GM12878 (cell line): ENCODE measurements around the gene NSUN2. TPM values are rescaled to one million over a fixed set of nuclear protein-coding genes. Genes with fewer than 3 reads are reported as not detected.

Source experiments
- ATAC-seq: fragments of 200-7000 bp; cut with Tn5 transposase; 3 replicates; pipeline ENCODE4 v1.9.1; 2020; ENCODE audit warnings: mild to moderate bottlenecking, moderate library complexity
- BruUV-seq: library from RNA; stranded (reverse); fragments of 400-500 nt; replicated peaks from 2 replicates; lab custom pipeline; 2021; lab: Mats Ljungman, UMichigan
- CTCF ChIA-PET: fragments of 300-600 bp; sonication (Branson Sonifier 250); formaldehyde crosslinking; extraction: SDS; loops from one replicate; lab custom pipeline; 2021; ENCODE audit warnings: inconsistent platforms; lab: Yijun Ruan, JAX
- POLR2A ChIA-PET: fragments of 350-600 bp; formaldehyde crosslinking; extraction: SDS; loops from one replicate; lab custom pipeline; 2021; ENCODE audit warnings: inconsistent platforms; lab: Charles Lee
- RAD21 ChIA-PET: fragments of 300-600 bp; sonication (Branson Sonifier 250); formaldehyde crosslinking; loops from one replicate; lab custom pipeline; 2023; ENCODE audit warnings: antibody characterized with exemption; ENCODE audit not compliant: unreplicated experiment; lab: Charles Lee
- SMC1A ChIA-PET: fragments of 300-600 bp; sonication (Branson Sonifier 250); formaldehyde crosslinking; loops from one replicate; lab custom pipeline; 2023; ENCODE audit not compliant: unreplicated experiment, uncharacterized antibody; lab: Charles Lee
- DNase-seq: peaks from one replicate; pipeline ENCODE4 v3.0.0-alpha.2; 2011; ENCODE audit warnings: low read depth, low spot score
- FAIRE-seq: peaks from 3 replicates; lab custom pipeline; 2011; peaks lifted over from hg19 to GRCh38; lab: Jason Lieb, UNC
- H2AFZ ChIP-seq: 2 replicates; pipeline ENCODE4 v1.6.0; 2011; ENCODE audit warnings: low read depth, low read length, control low read depth; ENCODE audit not compliant: control insufficient read depth
- H3K27ac ChIP-seq: 2 replicates; pipeline ENCODE4 v1.5.1; 2011; ENCODE audit warnings: control low read depth; ENCODE audit not compliant: control insufficient read depth, insufficient read depth
- H3K27me3 ChIP-seq, 2 experiments: replicated peaks in 1 of 2; 2 replicates each; pipeline versions ENCODE4 v1.6.0 to v1.6.1; 2011; ENCODE audit warnings: low read length in 1 of 2; ENCODE audit not compliant: control insufficient read depth in 2 of 2, insufficient read depth in 2 of 2
- H3K36me3 ChIP-seq, 2 experiments: 2 replicates each; pipeline ENCODE4 v1.5.1; 2011; ENCODE audit warnings: low read length in 1 of 2; ENCODE audit not compliant: control insufficient read depth in 2 of 2, insufficient read depth in 2 of 2
- H3K4me1 ChIP-seq: 2 replicates; pipeline ENCODE4 v1.6.1; 2011; ENCODE audit warnings: mild to moderate bottlenecking, low read length, moderate library complexity, mixed read lengths; ENCODE audit not compliant: control insufficient read depth, insufficient read depth
- H3K4me2 ChIP-seq: 2 replicates; pipeline ENCODE4 v1.6.0; 2011; ENCODE audit warnings: control low read depth; ENCODE audit not compliant: control insufficient read depth, insufficient read depth
- H3K4me3 ChIP-seq: fragments of 200-600 bp; sonication (generic); 2 replicates; pipeline ENCODE4 v1.5.1; 2016
- H3K79me2 ChIP-seq: 2 replicates; pipeline ENCODE4 v1.6.0; 2011; ENCODE audit warnings: low read length; ENCODE audit not compliant: control insufficient read depth, insufficient read depth
- H3K9ac ChIP-seq: 2 replicates; pipeline ENCODE4 v1.8.0; 2011; ENCODE audit warnings: low read length, control low read depth, mixed read lengths; ENCODE audit not compliant: control insufficient read depth, insufficient read depth
- H3K9me3 ChIP-seq: replicated peaks from 3 replicates; pipeline ENCODE4 v1.5.1; 2011; ENCODE audit warnings: mild to moderate bottlenecking, low read length; ENCODE audit not compliant: control insufficient read depth, insufficient read depth
- H4K20me1 ChIP-seq: 2 replicates; pipeline ENCODE4 v1.6.0; 2011; ENCODE audit not compliant: control insufficient read depth, insufficient read depth
- CREB1 ChIP-seq: IDR thresholded peaks from 2 replicates; pipeline ENCODE4 v1.6.1; 2012; ENCODE audit warnings: low read depth, mild to moderate bottlenecking, inconsistent platforms
- EZH2 ChIP-seq: IDR thresholded peaks from 2 replicates; pipeline ENCODE4 v1.6.1; 2012; ENCODE audit warnings: low read depth, mild to moderate bottlenecking, control low read depth, inconsistent platforms, low read length, borderline replicate concordance; ENCODE audit not compliant: control insufficient read depth
- IRF4 ChIP-seq: IDR thresholded peaks from 2 replicates; pipeline ENCODE4 v1.6.1; 2011; ENCODE audit warnings: low read depth, low read length
- PML ChIP-seq: IDR thresholded peaks from 2 replicates; pipeline ENCODE4 v1.6.1; 2012; ENCODE audit warnings: low read length, inconsistent platforms
- POLR2AphosphoS2 ChIP-seq: IDR thresholded peaks from 2 replicates; pipeline ENCODE4 v1.6.1; 2011; ENCODE audit warnings: low read depth, mild to moderate bottlenecking, low read length, improper control_type of control experiment, moderate library complexity
- RBBP5 ChIP-seq: fragments of 200-600 bp; sonication (generic); conservative IDR thresholded peaks from 2 replicates; pipeline ENCODE4 v1.6.1; 2016
- RUNX3 ChIP-seq: IDR thresholded peaks from 2 replicates; pipeline ENCODE4 v1.6.1; 2012; ENCODE audit warnings: low read length, inconsistent platforms
- USF2 ChIP-seq: IDR thresholded peaks from 2 replicates; pipeline ENCODE4 v1.6.1; 2011; ENCODE audit warnings: low read depth, low read length, improper control_type of control experiment, borderline replicate concordance
- ZNF384 ChIP-seq: IDR thresholded peaks from 2 replicates; pipeline ENCODE4 v1.6.1; 2012; ENCODE audit warnings: low read depth, mild to moderate bottlenecking, low read length, improper control_type of control experiment, borderline replicate concordance
- ZZZ3 ChIP-seq: IDR thresholded peaks from 2 replicates; pipeline ENCODE4 v1.6.1; 2011; ENCODE audit warnings: low read depth; ENCODE audit not compliant: control insufficient read depth, insufficient read length
- WGBS: methylation state at CpG from one replicate; pipeline ENCODE4 v1.1.6; 2016; ENCODE audit warnings: low lambda C conversion rate; ENCODE audit not compliant: insufficient replicate concordance, insufficient coverage; ENCODE audit errors: missing lambda C conversion rate; 5-methylcytosine and 5-hydroxymethylcytosine counted together
- in situ Hi-C: fragments of 300-500 bp; cut with MboI; formaldehyde crosslinking; loops from 9 replicates; pipeline ENCODE4 v1.14.3; 2018; ENCODE audit warnings: mixed read lengths
- intact Hi-C: fragments of 100-400 bp; cut with micrococcal nuclease; formaldehyde crosslinking; loops from one replicate; pipeline ENCODE4 v1.14.2; 2022; ENCODE audit not compliant: unreplicated experiment
- polyA plus RNA-seq, 11 experiments: library from polyadenylated mRNA; depleted of rRNA in 4 of 11; unstranded in 6 of 11; stranded (reverse) in 5 of 11; fragments of >200 nt; fragmentation: Nextera tagmentation in 4 of 11; fragmentation: Illumina TruSeq in 1 of 11; extraction: Ambion mirVana in 4 of 11; extraction: Trizol in 1 of 11; gene quantifications; 1 replicate in 1 of 11; 2 replicates in 10 of 11; pipeline versions ENCODE4 v1.2.1 to v1.2.3, GENCODE V29; 2011 to 2016; ENCODE audit warnings: inconsistent platforms in 2 of 11, missing spikeins in 2 of 11, low read depth in 1 of 11
- total RNA-seq, 4 experiments: library from RNA; depleted of rRNA in 3 of 4; stranded (reverse); fragments of >200 nt in 3 of 4; fragmentation: Illumina TruSeq in 1 of 4; extraction: Trizol in 1 of 4; gene quantifications; 2 replicates each; pipeline versions ENCODE4 v1.2.1 to v1.2.3, GENCODE V29; 2013 to 2021
- TF ChIP-seq, protein P1 (sequence below): fragments of 450-650 bp; formaldehyde crosslinking; IDR thresholded peaks from 2 replicates; pipeline ENCODE4 v1.5.0; 2022; ENCODE audit warnings: mild to moderate bottlenecking, missing genetic modification characterization
- TF ChIP-seq, protein P2 (sequence below): fragments of 450-650 bp; IDR thresholded peaks from 2 replicates; pipeline ENCODE4 v1.6.1; 2014; ENCODE audit warnings: mild to moderate bottlenecking

NSUN2 gene
- total and polyA plus RNA-seq, 10 of the 15 experiments (the other 5 are each of a cell fraction or from before 2014, with no cell fraction given) = 8.0 to 112 (median 91.1) TPM

GRCh38 chr5:6581090-6581489 lies 51.8 kb downstream of the NSUN2 start:
- no peak for FAIRE-seq
- POLR2A ChIA-PET = interaction anchor here (0.5 kb wide), 1 partner anchor 1138 kb away, joined by 4 read pairs; no protein-coding TSS in a partner anchor

DNA sequence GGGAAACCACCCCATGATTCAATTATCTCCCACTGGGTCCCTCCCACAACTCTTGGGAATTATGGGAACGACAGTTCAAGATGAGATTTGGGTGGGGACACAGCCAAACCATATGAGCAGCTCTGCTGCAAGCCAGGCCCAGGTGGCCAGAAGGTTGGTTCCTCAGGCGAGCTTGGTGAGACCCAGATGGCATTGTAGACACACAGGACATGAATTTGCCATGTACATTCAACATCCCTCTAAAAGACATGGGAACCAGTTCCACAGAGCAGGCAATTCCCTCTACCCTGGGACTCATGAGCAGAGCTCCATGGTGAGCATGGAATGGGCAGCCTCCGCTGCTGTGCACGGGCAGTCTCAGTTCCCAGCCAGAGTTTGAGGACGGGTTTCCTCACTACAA lies 53.3 kb downstream of the NSUN2 start:
- intact Hi-C loops = loop anchor here (10.0 kb wide), 2 partner anchors 205 to 695 kb away; partner anchors contain the start of gene MED10
- ChIA-PET RAD21 (no interaction called here), CTCF (no interaction called here), POLR2A (no interaction called here), SMC1A (no interaction called here)
- Histone ChIP-seq H3K79me2 (no peaks in the 10 kb centered on the region), H3K4me1 (no peaks in the 10 kb centered on the region), H3K27me3 (peaks cover 3 to 4% of the 10 kb centered on the region in 2 experiments; a peak in 3 of 4 replicates), H3K9ac (no peak overlapping the region), H3K27ac (no peak overlapping the region), H3K4me2 (no peak overlapping the region), H3K9me3 (no peaks in the 10 kb centered on the region; the same call in 2 of the 3 replicates), H3K4me3 (no peak overlapping the region), H3K36me3 (no peaks in the 10 kb centered on the region), H2AFZ (no peak overlapping the region), H4K20me1 (no peaks in the 10 kb centered on the region)
- 35% methylated on average over 5 of the region's 5 CpGs for WGBS
- TF ChIP-seq POLR2AphosphoS2 (no peak), EZH2 (no peak), ZNF384 (no peak), RUNX3 (no peak), USF2 (no peak), PML (no peak), IRF4 (no peak), RBBP5 (no peak)
- TF ChIP-seq, protein P1, sequence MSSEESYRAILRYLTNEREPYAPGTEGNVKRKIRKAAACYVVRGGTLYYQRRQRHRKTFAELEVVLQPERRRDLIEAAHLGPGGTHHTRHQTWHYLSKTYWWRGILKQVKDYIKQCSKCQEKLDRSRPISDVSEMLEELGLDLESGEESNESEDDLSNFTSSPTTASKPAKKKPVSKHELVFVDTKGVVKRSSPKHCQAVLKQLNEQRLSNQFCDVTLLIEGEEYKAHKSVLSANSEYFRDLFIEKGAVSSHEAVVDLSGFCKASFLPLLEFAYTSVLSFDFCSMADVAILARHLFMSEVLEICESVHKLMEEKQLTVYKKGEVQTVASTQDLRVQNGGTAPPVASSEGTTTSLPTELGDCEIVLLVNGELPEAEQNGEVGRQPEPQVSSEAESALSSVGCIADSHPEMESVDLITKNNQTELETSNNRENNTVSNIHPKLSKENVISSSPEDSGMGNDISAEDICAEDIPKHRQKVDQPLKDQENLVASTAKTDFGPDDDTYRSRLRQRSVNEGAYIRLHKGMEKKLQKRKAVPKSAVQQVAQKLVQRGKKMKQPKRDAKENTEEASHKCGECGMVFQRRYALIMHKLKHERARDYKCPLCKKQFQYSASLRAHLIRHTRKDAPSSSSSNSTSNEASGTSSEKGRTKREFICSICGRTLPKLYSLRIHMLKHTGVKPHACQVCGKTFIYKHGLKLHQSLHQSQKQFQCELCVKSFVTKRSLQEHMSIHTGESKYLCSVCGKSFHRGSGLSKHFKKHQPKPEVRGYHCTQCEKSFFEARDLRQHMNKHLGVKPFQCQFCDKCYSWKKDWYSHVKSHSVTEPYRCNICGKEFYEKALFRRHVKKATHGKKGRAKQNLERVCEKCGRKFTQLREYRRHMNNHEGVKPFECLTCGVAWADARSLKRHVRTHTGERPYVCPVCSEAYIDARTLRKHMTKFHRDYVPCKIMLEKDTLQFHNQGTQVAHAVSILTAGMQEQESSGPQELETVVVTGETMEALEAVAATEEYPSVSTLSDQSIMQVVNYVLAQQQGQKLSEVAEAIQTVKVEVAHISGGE (CRISPR knock-in tag) = no peak
- TF ChIP-seq, protein P2, sequence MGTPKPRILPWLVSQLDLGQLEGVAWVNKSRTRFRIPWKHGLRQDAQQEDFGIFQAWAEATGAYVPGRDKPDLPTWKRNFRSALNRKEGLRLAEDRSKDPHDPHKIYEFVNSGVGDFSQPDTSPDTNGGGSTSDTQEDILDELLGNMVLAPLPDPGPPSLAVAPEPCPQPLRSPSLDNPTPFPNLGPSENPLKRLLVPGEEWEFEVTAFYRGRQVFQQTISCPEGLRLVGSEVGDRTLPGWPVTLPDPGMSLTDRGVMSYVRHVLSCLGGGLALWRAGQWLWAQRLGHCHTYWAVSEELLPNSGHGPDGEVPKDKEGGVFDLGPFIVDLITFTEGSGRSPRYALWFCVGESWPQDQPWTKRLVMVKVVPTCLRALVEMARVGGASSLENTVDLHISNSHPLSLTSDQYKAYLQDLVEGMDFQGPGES = no peak
- BruUV-seq = no TSS peak
- DNase-seq = no peak
- no peak for ATAC-seq
- in situ Hi-C loops = loop anchor here (25.0 kb wide), 1 partner anchor 1092 kb away; no protein-coding TSS in a partner anchor
- no peak for FAIRE-seq

More at GRCh38 chr5:6581090-6581489, 51.8 kb downstream of the NSUN2 start:
- ChIA-PET SMC1A (no interaction called here), RAD21 (interaction anchor here (1.6 kb wide), 1 partner anchor 97 kb away, joined by 3 read pairs; no protein-coding TSS in a partner anchor), CTCF (no interaction called here)
- TF ChIP-seq CREB1 (no peak), ZZZ3 (no peak)
- no peak overlapping the region for H2AFZ ChIP-seq
- BruUV-seq = no TSS peak
- intact Hi-C loops = loop anchor here (10.0 kb wide), 1 partner anchor 254 kb away; no protein-coding TSS in a partner anchor
- no peaks in the 10 kb centered on the region for H3K4me1 ChIP-seq
- ATAC-seq (no peak), DNase-seq (no peak)
- H4K20me1 ChIP-seq = no peaks in the 10 kb centered on the region
- no peak overlapping the region for H3K27ac ChIP-seq
- no peak overlapping the region for H3K4me3 ChIP-seq
- no peaks in the 10 kb centered on the region; the same call in 2 of the 3 replicates for H3K9me3 ChIP-seq
- WGBS = 0% methylated on average over 1 of the region's 1 CpG
- H3K27me3 ChIP-seq = peaks cover 3 to 4% of the 10 kb centered on the region in 2 experiments; a peak in 3 of 4 replicates
- H3K36me3 ChIP-seq = no peaks in the 10 kb centered on the region
- no peaks in the 10 kb centered on the region for H3K79me2 ChIP-seq
- in situ Hi-C loops = loop anchor here (25.0 kb wide), 1 partner anchor 1094 kb away; no protein-coding TSS in a partner anchor
- H3K4me2 ChIP-seq = no peak overlapping the region
- no peak overlapping the region for H3K9ac ChIP-seq
